ENCODE measurements around the gene LRRC4C.
"Not testable (repeated sequence)": the region's sequence is repeated elsewhere in the genome, so short reads cannot be mapped to it uniquely, and the experiment has no call there.

LRRC4C gene

DNA sequence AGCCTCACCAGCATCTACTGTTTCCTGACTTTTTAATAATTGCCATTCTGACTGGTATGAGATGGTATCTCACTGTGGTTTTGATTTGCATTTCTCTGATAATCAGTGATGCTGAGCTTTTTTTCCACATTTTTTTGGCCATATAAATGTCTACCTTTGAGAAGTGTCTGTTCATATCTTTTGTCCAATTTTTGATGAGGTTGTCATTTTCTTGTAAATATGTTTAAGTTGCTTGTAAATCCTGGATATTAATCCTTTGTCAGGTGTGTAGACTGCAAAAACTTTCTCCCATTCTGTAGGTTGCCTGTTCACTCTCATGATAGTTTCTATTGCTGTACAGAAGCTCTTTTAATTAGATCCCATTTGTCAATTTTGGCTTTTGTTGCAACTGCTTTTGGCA is 439.8 kb downstream of the LRRC4C start:
- not testable (repeated sequence) for DNase-seq (ENCODE audit: low spot score)

DNA sequence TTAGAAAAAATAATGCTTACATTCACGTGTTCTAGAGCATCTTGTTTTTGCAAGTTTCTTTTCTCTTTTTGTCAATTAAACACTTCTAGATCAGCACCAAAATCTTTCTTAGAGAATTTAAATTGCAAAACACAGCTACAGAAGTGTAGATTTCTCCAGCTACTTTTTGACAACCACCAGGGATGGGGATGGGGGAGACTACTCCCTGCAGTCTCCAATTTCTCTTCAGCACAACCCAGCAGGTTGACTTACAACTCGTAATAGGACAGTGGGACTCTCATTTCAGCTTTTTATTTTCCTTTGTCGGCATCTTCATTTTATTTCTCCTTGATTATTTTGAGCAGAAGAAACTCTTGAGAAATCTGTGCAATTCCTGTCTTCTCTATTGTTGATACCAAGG is 441.2 kb downstream of the LRRC4C start:
- no peak for DNase-seq (ENCODE audit: low spot score)

DNA sequence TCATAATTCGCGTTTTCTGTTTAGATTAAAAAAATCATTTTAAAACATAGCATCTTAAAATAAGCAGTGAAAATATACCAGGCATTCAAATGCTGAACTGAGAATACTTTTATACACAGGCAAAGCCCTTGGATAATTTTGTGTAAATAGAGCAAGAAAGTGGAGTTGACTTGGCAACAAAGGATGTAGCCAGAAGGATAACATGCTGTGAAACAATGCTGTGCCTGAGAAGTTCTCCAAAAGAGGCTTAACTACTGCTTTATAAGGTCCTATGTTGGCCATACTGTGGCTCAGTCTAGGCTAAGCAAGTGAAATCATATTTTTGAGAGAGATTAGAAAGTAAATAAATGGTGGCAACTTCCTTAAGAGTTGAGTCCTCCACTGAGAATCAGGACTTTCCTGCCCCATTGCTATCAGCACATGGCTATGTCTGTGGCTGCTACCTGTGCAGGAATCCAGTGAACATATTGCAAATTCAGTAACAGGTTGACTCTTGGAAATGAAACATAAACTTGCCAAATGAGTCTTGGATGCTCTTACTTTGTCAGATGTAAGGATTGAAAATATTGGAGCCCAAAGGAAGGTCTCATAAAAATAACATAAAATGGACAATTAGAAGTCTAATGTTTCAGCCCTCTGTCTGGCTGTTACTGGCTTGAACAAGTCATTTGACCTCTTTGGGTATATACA is 448.9 kb downstream of the LRRC4C start:
- DNase-seq (ENCODE audit: low spot score), result no peak

DNA sequence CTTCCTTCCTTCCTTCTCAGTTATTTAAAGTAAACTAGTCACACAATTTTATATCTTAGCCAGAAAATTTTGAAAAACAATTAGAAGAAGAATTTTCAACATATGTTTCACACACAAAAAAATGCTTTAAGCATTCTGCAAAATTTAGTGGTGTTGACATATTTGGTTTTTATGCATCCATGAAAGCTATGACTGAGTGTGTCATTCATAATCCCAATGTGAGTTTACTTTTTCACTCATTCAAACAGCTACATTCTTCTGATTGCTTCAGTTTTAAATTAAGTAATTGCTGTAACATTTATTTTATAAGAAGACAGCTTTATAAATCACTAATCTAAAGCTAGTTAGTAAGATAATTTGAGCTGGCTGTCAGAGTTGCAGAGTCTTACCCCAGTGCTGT is 453.5 kb downstream of the LRRC4C start:
- no peak for DNase-seq (ENCODE audit: low spot score)

DNA sequence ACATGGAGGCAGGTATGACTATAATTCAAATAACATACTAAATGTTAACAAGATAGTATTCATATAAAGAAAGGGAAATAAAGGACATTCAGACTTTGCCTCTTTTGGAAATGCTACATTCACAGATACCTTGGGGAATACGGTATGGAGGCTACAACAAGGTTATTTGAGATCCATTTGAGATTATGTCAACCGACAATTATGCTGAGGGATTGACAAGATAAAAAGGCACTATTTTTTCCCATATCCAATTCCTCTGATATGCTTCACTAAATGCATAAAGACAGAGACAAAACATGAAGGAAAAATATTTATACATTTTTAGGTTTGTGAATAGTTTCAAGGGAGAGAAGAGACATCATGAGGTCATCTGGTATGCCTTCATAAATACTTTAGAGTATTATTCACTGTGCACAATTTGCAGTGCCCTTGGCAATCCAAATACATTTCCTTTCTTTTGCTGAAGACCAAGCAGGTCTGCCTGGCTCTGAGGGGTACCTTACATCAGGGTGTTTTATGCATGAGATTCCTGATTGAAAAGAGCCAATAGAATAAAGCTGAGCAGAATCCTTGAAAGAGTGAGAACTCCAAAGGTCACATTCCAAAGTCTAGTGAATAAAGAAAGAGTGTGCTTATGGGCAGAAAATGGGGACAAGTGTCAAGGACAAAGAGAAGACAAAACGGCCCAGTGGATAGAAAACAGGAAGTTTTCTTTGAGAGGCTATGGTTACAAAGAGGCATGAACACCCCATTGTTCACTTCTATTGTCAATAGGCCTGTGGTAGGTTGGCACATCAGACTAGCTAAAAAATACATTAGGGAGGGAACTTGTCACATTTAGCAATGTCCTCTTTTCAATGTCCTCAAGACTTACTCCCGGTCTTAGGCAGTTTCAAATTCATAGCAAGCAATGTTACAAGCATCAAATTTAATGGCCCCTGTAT is 455.8 kb downstream of the LRRC4C start:
- DNase-seq (ENCODE audit: low spot score), result no peak

DNA sequence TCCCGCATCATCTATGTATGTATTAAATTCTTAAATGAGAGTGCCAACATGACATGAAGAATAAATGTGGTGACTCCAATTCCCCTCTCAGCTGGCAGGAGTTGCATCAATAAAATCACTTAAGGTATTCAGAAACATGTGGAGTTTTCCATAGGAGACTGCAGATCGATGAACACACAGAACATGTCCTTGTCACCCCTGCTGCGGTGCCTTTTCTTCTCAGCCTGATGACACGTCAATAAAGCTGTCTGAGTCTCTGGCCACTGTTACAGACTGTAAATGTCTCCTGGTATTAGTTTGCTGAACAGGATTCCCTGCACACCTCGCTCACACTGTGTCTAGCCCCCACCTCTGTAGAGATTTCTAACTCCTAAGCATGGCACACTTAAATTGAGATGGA is 460.5 kb downstream of the LRRC4C start:
- DNase-seq (ENCODE audit: low spot score), result no peak

DNA sequence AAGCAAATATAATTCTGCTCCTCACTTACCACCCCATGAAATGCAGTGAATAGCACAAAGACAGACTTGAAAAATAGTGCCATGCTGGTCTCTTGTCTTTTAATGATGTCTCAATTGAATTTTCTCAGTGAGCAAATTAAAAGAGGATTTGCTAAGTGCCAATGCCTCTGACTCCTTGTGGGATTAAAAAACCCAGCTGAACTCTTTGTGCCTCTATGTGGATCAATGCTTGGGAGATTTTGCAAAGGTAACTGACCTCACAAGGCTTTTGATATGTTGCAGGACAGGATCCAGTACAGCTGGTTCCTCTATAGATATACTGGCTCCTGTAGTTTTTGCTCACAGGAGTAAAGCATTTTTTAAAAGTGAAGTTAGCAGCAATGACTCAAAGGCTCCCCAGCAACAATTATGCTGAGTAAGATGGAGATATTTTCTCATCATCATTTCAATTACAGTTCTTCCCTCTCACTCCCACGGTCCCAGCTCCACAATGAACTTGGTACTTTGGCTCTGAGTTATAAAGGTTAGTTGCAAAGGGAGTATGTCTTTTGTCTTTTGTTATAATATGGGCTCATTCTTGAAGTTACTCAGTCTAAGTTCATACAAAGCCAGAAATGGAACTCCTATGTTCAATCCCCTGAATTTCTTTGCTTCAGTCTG is 471.5 kb downstream of the LRRC4C start:
- DNase-seq (ENCODE audit: low spot score), result no peak

DNA sequence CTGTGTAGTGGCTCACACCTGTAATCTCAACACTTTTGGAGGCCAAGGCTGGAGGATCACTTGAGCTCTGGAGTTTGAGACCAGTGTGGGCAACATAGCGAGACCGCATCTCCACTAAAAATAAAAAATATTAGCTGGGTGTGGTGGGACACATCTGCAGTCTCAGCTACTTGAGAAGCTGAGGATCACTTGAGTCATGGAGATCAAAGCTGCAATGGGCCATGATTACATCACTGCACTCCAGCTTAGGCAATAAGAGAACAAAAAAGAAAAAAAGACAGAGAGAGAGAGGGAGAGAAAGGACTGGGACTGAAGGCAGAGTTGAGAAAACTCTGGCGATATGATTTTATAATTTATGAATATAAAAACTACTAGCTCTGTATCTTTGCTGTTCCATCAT is 473.1 kb downstream of the LRRC4C start:
- no peak for DNase-seq (ENCODE audit: low spot score)

DNA sequence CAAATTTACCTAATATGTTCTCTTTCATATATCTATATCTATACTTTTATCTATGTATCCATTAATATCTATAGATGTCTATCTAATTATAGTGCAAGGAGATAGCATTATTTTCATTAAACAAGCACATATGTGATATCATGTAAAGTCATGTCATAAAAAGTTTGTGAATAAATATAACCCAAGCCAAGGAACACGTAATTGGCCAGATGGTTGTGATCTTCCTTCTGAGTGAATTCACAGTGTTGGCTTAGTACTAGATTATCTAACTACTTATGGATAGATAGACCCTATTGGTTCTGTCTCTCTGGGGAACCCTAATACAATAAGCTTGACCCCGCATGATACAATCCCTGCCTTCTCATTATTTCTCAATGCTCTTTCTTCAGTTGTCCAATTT is 484.4 kb downstream of the LRRC4C start:
- no peak for DNase-seq (ENCODE audit: low spot score)

DNA sequence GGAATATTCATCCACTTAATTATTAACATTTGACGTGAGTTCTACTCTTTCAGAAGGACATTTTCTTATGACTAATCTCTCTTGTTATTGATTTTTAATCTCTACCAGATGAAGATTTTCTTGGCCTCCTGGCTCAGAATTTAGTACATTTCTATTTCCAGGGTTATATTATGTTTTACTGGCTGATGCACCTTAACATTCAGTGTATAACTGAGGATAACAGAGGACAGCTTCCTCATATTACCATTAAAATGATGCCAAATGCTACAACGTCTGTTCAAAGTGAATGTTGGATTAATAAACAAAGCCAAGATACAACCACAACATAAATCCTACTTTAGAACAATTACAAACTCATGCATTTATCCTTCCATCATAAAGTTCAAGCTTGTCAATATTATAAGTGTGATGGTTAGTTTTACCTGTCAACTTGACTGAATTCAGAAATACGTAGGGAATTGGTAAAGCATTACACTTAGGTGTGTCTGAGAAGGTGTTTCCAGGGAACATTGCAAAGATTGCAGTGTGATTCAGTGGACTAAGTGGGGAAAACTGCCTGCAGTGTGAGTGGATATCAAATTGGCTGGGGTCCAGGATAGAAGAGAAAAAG is 485.2 kb downstream of the LRRC4C start:
- DNase-seq (ENCODE audit: low spot score), result no peak

DNA sequence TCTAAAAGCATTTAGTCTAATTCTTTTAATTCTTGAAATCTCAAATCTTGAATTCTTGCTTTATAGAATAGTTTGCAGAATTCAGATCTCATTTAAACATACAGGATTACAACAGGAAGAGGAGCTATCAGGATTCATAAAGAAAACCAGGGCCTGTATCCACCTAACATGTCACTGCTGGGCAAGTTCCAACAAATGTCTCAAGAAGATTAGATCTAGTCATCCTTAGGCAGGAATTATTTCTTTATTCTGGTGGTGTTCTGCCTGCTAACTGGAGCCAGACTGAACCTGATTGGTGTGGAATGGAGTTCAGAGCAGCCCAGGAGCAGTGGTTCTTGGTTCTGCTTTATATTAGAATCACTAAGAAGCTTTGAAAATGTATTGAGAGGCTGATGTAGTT is 500.7 kb downstream of the LRRC4C start:
- DNase-seq (ENCODE audit: low spot score), result no peak

DNA sequence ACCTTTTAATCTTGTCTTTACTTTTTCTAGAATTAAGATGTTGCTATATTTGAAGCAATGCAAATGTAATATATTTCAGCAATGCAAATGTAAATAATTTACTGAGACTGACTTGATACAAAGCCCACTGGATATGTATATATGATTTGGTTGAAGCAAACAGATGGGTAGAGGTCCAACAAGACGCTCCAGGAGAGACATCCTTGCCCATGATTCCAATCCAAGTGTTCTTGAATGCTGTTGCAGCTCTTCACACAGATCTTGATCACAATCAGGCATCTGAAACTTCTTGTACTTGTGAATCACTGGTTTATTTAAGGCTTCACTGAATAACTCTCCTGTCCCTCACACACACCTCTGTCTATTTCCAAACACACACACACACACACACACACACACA is 507.0 kb downstream of the LRRC4C start:
- DNase-seq (ENCODE audit: low spot score), result no peak

DNA sequence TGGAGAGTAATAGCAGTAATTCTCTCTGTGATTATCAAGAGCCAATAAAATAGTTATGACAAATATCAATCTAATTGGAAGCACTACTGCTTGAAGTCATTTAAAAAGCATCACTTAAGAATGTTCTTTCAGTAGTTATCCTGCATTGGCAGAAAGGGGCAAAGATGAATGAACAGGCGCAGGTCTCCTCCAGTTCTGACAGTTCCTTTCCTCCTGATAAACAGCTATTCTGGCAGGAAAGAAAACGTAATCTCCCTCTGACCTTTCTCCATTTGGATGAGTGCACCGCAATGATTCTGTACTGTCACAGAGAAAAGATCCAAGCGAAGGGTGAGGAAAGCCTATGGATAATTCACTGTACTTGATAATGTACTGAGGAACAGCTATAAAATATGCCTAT is 521.5 kb downstream of the LRRC4C start:
- DNase-seq (ENCODE audit: low spot score), result no peak

DNA sequence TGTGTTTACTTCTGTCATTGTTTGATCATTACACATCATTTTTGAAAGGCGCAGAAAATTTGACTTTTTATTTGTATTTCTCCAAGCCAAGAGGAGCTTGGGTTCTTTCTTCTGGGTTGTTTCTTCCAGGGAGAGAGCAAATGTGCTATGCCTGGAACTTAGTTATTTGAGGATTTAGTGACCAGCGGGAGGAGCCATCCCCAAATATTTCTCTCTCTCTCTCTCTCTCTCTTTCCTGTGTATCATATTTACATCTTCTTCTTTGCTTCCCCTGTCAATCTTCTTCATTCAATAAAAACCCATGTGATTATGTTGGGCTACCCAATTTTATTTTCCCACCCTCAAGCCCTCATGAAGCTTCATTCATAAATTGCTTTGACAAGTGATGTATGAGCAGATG is 534.5 kb downstream of the LRRC4C start:
- DNase-seq (ENCODE audit: low spot score), result no peak

DNA sequence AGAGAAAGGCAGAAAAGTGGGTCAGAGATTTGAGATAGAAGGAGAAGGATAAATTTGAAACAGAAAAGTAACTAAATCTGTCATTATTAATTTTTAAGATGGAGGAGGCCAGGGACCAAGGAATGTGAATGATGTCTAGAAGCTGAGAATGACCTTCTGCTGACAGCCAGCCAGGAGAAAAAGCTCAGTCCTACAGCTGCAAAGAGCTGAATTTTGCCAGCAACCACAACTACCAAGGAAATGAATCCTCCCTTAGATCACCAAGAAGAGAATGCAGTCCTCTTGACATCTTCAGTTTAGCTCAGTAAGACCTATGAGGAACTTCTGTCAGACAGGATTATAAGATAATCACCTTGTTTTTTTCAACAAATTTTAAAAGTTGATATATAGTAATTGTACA is 538.2 kb downstream of the LRRC4C start:
- DNase-seq (ENCODE audit: low spot score), result no peak

DNA sequence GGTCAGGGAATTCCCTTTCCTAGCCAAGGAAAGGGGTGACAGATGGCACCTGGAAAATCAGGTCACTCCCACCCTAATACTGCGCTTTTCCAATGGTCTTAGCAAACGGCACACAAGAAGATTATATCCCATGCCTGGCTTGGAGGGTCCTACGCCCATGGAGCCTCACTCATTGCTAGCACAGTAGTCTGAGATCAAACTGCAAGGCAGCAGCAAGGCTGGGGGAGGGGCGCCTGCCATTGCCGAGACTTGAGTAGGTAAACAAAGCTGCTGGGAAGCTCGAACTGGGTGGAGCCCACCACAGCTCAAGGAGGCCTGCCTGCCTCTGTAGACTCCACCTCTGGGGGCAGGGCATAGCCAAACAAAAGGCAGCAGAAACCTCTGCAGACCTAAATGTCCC is 548.7 kb downstream of the LRRC4C start:
- DNase-seq (ENCODE audit: low spot score), result not testable (repeated sequence)

DNA sequence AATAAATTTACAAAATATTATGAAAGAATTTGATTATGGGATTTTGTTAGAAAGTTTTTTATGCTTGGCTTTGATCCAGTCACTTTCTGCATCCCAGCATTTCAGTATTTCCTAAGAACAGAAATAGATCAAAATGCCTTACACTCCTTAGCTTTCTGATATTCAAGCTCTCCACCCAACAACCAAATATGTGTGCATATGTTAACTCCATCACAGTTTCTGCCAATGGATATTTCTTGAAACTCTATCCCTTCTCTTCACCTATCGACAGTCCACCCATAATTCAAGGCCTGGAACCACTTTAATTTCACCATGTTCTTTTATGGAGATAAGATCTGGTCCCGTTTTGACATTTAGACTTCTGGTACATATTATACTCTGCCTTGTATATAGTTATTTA is 565.0 kb downstream of the LRRC4C start:
- DNase-seq (ENCODE audit: low spot score), result no peak

DNA sequence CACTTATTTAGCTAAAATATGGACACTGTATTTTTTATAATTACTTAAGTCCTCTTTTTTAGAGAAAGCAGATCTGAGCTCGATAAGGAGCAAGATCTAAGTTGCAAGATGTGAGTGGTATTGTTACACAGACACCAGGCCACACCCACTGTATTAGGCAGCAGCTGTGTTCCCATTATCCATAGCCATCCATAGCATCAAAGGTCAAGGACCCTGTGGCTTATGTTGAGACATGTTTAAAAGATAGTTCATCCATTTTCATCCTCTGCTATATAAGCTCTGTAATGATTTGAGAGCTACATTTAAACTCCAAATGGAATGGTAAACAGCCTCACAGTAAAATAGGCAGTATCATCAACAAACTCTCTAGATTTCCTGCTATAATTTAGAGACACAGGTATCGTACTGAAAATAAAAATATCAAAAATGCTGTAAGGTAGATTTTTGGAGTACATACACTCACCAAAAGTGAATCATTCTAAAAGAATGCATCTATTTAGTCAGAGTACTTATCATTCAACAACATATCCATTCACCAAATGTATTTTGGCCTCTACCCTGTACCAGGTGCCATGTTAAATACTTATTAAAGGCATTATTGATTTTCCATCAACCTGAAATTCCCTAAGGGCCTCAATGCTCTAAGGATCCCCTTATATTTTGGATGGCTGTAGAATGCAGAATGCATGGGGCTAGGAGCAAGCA is 574.0 kb downstream of the LRRC4C start:
- no peak for DNase-seq (ENCODE audit: low spot score)

DNA sequence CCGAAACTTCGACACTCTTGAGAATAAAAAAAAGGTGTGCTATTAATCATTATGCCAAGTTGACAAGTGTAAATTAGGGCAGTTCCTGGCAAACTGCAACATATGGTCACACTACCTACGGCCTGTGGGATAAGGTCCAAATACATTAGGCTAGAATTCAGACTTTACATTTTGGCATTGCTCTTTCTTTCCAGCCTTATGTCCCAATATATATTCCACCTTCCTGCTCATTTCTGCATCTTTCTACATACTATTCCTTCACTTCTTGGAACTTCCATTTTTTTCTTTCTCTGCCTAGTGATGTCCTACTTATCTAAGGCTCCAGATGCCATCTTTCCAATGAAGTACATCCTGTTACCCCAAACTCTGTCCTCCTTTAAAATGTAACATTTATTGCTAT is 577.2 kb downstream of the LRRC4C start:
- no peak for DNase-seq (ENCODE audit: low spot score)

DNA sequence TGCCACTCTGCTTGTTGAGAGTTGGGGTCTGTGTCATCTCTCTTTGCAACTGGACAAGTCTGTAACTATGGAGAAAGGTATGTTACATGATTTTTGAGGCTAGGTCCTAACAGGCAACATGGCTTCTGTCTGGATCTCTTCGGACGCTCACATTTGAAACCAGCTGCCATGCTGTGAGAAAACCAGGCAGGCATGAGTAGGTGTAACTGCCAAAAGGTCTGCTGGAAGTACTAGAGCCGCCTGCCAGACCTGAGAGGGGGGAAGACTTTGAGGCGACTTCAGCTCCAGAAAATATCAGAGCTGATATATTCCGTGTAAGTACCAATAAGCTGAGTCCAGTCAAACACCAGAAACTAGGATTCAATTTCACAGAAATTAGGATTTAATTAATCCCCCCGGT is 579.5 kb downstream of the LRRC4C start:
- no peak for DNase-seq (ENCODE audit: low spot score)

DNA sequence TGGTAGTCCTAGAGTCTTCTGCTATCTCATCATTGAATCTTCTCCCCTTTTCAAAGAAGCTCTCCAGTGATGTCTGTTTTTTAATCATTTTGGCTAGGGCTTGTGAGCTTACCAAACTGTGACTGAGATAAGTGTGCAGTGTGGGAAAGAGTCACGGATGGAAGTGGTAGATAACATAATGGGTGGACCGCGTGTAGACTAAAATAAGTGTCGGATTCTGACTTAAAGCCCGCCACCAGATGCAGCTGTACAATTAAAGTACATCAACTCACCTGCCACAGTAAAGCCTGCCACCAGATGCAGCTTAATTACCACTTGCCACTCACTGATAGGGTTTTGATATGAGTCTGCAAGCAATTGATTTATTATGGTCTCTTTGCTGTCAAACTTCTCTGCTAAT is 581.5 kb downstream of the LRRC4C start:
- DNase-seq (ENCODE audit: low spot score), result no peak

DNA sequence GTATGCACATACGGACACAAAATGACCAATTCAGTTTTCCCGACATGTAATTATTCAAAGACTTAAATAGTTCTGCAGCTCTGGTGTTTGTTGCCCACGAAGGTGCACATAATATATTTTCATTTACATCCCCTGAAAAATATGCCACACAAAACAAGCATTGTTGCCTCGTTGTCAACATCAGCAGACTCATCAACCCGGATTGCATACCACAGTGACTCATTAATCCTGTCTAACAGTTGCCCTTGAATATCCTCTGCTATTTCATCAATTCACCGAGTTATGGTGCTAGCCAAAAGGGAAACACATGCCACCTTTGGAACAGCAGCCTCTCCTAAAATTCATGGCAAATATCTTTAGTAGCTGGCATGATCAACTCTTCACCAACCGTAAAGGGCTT is 582.2 kb downstream of the LRRC4C start:
- DNase-seq (ENCODE audit: low spot score), result peak; percentile 17

Data from RKO (cell line).